Epithelial cell of proximal tubule (primary cell): Measurements from ENCODE around the gene ZDHHC11B. TPM values are rescaled to one million over a fixed set of nuclear protein-coding genes. Genes with fewer than 3 reads are reported as not detected.
"Not testable (repeated sequence)": the region's sequence is repeated elsewhere in the genome, so short reads cannot be mapped to it uniquely, and the experiment has no call there.

Experiments
- DNase-seq: peaks from one replicate; pipeline ENCODE4 v3.0.0-alpha.2; 2011; ENCODE audit warnings: low read depth
- H3K4me3 ChIP-seq: 2 replicates; pipeline ENCODE4 v1.5.1; 2011; ENCODE audit warnings: low read depth, mild to moderate bottlenecking, low read length
- total RNA-seq: library from RNA; depleted of rRNA; stranded (reverse); fragments of >200 nt; gene quantifications from 2 replicates; pipeline ENCODE4 v1.2.3, GENCODE V29; 2015
- TF ChIP-seq, protein P1 (sequence below): conservative IDR thresholded peaks from 2 replicates; pipeline ENCODE4 v1.5.1; 2012; ENCODE audit warnings: low read depth, mild to moderate bottlenecking, low read length

Gene ZDHHC11B
- total RNA-seq, 1 donor from 2014 or later: not detected

DNA sequence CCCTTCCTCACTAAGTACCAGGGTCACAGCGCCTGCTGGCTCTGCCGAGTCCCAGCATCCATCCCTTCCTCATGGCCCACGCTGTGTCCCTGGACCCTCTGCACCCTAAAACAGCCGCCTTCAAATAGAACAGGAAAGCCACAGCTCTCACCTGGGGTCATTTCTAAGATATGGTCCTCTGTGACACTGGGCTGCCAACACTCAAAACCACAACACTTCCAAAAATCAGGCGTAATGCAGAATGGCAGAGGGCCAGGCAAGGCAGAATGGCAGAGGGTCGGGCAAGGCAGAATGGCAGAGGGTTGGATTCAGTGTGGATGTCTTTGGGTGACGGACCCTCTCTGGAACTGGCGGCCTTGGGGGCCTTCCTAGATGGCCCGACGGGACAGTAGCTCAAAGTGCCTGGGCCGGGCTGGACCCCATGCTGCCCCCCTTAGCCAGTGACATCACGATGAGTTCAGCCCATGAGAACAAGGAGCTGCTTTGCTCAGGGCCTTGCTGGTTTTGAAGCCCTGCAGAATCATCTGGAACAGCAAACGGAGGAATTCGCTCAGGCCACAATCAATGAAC is 35.3 kb downstream of the ZDHHC11B start:
- TF ChIP-seq, protein P1, sequence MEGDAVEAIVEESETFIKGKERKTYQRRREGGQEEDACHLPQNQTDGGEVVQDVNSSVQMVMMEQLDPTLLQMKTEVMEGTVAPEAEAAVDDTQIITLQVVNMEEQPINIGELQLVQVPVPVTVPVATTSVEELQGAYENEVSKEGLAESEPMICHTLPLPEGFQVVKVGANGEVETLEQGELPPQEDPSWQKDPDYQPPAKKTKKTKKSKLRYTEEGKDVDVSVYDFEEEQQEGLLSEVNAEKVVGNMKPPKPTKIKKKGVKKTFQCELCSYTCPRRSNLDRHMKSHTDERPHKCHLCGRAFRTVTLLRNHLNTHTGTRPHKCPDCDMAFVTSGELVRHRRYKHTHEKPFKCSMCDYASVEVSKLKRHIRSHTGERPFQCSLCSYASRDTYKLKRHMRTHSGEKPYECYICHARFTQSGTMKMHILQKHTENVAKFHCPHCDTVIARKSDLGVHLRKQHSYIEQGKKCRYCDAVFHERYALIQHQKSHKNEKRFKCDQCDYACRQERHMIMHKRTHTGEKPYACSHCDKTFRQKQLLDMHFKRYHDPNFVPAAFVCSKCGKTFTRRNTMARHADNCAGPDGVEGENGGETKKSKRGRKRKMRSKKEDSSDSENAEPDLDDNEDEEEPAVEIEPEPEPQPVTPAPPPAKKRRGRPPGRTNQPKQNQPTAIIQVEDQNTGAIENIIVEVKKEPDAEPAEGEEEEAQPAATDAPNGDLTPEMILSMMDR: no peak
- no peak overlapping the region for H3K4me3 ChIP-seq
- DNase-seq: no peak

DNA sequence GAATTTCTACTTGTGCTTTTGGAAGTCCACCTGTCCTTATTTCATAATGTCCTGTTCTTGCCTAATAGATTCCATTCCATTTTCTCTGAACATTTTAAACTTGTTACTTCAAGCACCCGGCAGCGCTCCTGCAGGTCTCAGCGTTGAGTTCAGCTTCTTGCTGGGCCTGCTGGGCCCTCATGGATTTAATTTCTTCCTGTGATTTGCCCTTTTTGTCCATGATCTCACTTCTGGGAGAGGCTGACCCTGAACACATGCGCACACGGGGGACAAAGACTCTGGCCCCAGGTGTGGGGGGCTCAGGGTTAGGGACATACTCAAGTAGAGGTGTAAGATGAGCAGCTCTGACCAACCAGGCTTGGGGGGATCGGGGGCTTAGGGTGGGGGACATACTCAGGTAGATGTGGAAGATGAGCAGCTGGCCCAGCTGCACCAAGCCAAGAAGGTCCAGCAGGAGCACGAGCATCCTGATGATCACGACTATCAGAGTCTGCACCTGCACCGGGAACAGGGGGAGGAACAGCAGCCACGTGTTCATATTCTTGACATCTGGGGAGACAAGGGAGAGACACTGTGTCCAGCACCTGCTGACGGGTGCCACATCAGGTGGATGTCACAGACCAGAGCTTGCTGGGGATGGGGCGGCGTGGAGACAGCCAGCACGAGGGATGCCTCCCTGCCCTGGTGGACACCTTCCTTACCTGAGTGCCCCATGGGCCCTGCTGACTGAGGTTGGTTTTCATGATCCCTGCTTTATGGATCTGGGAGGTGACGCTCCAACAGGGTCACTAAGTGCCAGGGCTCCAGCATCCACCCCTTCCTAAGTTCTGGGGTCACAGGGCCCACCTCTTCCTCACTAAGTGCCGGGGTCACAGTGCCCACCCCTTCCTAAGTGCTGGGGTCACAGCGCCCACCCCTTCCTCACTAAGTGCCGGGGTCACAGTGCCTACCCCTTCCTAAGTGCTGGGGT is 36.2 kb downstream of the ZDHHC11B start:
- H3K4me3 ChIP-seq, DNase-seq: not testable (repeated sequence)

DNA sequence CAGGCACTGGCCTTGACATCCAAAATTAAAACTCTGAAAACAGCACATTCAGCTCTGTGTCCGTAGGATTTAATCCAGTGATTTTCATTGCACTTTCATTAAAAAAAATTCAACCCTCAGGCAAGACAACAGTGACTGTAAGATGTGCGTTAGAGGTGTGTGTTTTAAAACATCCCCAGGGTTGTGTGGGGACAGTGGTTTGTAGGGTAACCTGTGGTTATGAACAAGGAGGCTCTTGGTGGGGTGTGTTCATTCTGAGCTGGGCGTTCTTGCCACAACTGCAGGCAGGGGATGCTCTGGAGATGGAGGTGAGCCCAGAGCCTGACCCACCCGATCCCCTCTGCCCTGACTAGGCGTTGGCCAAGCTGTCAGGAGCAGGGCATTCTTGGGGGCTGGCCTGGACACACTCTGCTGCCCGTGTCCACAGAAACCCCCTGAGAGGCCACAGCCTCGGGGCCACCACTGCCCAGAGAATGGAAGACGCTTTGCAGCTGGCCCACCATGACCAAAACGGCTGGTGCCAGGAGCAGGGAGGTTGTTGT is 37.2 kb downstream of the ZDHHC11B start:
- H3K4me3 ChIP-seq, DNase-seq: not testable (repeated sequence)

DNA sequence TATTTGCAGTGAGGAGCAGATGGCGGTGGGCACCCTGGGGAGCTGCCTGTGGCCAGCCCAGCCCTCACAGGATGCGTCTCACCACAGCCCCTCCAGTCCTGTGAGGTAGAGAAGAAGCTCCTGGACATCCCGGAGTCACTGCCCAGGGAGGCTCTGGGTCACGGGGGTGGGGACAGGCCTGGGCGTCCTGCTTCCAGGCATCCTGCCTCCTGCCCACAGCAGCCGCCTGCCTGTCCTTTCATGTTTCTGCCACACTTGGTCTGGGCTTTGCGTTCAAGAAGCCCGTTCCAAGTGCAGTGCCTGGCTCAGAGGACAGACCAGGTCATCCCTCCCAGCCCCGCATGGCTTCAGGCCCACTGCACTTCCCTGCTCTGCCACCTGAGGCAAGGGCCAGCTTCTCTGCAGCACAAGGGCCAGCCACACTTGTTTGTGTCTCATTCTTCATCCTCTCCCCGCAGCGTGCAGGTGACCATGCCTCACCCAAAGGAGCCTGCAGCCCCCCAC is 38.2 kb downstream of the ZDHHC11B start:
- no peak overlapping the region for H3K4me3 ChIP-seq
- no peak for DNase-seq
- TF ChIP-seq, protein P1: no peak

DNA sequence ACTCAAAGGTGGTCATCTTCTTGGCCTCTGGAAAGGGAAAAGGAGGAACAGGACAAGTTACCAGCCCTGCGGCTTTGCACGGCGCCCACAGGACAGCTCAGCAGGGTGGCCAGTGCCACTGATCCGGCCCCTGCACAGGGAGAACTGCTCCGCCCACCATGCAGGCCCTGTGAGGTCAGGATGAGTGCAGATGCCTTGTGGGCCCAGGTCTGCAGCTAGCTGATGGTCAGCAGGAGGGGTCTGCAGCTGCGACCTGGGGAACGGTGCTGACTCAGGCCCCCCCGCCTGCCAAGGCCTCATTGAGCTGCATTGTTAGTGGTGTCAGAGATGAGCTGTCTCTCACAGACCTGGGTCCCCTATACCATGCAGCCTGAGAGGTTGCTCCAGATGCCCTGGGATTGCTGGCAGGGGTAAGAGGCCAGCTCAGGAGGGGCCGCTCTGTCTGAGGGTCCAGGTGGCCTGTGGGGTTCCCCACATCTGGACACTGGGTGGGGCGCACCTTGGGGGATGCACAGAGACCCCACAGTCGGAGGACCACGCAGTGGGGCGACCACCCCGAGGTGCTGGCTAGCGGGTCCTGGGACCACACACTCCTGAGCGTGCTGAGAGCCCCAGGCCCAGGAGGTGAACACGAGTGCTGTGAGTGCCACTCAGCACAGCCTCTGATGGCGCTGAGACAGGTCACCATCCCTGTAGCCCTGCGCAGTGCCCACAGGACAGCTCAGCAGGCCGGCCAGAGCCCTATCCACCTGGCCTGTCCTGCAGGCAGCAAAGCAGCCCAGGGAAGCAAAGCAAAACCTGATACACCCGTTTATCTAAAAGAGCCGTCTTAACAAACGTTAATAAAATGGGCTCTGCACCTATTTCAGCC is 39.0 kb downstream of the ZDHHC11B start:
- H3K4me3 ChIP-seq, DNase-seq: not testable (repeated sequence)

DNA sequence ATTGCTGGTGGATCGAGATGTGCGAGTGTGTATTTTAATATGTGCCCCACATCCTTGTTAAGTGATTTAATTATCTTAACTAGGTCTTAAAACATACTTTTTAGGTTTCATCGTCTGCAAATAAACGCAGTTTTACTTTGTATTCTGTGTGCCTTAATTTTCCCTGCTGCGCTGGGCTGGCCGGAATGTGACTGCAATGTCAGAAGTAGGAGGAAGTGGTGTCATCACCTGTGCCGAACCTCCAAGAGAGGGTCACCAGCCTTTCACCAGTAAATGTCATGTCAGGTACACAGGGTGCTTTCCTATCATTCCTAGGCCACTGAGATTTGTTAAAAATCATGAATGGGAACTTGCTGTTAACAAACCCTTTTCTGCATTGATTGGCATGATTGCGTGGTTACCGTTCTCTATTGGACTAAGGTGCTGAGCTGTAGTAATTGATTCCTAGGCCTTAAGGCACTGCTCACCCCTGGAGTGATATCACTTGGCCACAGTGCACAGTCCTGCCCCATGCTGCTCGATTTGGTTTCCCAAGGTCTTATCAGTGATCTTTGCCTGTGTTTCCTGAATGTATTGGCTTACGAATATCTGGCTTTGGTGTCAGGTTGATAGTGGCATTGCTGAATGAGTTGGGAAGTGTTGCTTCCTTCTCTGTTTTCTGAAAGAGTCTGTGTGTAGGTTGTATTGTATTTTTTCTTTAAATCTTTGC is 40.7 kb downstream of the ZDHHC11B start:
- DNase-seq: not testable (repeated sequence)

DNA sequence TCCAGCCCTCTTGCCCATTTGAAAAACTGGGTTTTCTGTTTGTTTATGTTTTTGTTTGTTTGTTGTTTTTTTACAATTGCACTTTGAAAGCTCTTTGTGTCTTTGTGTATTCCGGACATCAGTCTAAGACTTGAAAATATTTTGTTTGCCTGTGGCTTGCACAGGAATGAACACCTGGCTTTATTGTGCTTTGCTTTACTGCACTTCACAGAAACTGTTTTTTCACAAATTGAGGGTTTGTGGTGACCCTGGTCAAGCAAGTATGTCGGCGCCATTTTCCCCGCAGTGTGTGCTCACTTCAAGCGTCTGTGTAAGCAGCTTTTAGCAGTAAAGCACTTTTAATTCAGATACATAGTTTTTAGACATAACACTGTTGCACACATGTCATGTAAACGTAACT is 42.3 kb downstream of the ZDHHC11B start:
- DNase-seq, H3K4me3 ChIP-seq: not testable (repeated sequence)

More for the DNA sequence above, 40.7 kb downstream of the ZDHHC11B start:
- not testable (repeated sequence) for H3K4me3 ChIP-seq

DNA sequence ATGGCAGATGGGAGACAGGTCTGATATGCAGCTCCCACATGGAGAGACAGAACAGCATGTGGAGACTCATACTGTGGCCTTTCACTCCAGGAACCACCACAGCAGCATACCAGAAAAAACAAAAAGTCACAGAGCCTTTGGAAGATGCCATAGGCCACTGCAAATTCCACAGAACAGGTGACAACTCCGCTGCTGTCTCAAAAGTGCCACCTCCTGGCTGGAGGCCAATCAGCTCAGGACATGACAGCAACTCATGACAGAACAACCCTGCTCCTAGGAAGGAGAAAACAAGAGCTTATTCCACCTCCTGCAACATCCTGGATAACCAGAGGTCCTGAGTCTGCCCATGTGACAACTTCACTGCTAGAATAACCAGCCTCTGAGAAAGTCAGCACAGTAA is 50.4 kb downstream of the ZDHHC11B start:
- not testable (repeated sequence) for H3K4me3 ChIP-seq, DNase-seq

DNA sequence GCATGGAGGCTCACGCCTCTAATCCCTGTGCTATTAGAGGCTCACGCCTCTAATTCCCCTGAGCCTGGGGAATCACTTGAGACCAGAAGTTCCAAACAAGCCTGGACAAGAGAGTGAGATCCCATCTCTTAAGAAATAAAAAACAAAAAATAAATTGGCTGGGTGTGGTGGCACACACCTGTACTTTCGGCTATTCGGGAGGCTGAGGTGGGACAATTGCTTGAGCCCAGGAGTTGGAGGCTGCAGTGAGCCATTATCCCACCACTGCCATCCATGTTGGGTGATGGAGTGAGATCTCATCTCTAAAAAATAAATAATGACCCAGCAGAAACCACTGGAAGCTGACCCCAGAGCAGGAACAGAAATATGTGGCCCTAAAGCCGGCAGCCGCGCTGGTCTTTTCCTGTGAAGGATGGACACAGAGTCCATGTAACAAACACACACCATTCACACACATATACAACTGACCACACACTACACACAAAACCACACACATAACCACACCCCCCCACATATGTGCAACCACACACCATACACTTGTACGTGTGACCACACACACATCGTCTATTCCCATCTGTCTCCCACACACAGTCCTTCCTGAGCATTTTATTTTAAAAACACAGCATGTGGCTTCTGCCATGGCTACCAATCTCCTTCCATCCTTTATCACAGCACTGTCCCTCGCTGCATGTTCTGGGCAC is 51.6 kb downstream of the ZDHHC11B start:
- DNase-seq, H3K4me3 ChIP-seq: not testable (repeated sequence)

DNA sequence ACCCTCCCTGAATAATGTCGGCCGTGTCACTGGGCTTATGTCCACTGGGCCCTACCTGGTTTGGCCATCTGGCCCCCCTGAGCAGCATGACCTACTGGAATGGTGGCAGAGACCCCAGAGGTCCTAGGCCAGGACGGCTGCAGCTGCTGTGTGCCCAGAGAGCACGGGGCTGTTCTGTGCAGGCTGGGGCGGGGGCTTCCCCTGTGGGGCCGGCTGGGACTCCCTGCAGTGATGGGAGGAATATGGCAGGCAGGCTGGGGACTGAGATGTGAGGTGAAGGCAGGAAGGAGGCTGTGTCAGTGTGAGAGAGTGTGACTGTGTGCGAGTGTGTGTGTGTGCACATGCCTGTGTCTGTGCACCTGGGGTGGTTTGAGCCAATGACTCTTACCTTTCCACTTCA is 55.3 kb downstream of the ZDHHC11B start:
- not testable (repeated sequence) for DNase-seq, H3K4me3 ChIP-seq

DNA sequence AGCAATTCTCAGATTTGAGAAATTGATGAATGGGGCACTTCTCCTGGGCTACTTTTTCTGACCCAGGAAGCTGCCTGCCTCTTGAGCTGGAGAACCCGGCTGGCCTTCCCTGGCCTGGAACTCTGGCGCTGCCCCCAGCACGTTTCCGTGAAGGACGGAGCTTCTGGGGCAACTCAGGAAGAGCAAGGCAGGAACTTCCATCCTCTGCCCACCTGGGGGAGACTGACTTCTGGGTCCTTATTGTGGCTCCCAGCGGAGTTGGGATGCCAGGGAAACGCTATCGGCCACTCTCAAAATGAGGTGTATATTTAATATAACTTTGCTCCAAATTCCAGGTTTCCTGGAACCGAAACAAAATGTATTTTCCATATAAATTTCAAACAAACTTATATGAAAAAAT is 57.4 kb downstream of the ZDHHC11B start:
- not testable (repeated sequence) for H3K4me3 ChIP-seq, DNase-seq

DNA sequence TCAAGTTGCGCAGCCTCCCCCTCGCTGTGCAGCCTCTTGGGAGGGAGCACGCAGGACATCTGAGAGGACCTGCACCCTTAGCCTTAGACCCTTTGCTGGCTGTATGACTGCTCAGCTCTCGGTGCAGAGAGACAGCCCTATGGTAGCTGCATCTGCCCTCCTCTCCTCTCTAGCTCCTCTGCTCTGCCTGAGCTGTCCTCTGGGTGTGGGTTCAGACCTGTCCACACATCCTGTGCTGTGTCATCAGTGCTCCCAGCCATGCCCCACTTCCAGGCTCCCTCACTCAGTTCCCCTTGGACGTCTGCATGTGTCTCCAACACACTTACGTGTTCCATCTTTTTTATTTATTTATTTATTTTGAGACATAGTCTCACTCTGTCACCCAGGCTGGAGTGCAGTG is 60.7 kb downstream of the ZDHHC11B start:
- H3K4me3 ChIP-seq, DNase-seq: not testable (repeated sequence)

DNA sequence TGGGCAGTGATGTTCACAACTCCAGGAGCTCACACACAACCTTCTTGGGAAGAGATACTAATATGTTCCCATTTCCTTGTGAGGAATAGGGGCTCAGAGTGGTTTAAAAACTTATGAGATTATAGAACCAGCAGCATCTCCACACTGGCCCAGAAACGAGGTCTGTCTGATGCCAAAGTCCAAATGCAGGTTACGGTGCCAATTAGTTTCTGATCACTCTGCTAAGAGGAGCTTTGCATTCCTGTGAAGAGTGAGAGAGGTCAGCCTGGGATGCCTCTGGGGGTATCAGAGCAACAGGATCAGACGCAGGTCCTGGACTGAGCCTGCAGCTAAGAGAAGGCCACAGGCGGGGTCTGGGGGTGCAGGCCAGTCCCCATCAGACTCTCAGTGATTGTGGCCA is 61.2 kb downstream of the ZDHHC11B start:
- not testable (repeated sequence) for H3K4me3 ChIP-seq, DNase-seq

DNA sequence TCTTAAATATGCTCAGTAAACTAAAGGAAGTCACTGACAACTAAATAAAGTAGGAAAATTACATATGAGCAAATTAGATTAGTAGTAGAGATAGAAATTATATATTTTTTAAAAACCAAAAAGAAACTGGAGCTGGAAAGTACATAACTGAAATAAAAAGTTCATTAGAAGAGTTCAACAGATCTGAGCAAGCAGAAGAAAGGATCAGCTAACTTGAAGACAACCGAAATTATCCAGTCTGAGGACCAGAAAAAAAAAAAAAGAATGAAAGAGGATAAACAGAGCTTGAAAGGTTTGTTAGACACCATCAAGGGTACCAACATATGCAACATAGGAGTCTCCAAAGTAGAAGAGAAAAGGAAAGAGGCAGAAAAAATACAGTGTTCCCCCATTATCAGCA is 65.2 kb downstream of the ZDHHC11B start:
- DNase-seq, H3K4me3 ChIP-seq: not testable (repeated sequence)
